ENCODE results near the gene EID2.

The EID2 gene

DNA sequence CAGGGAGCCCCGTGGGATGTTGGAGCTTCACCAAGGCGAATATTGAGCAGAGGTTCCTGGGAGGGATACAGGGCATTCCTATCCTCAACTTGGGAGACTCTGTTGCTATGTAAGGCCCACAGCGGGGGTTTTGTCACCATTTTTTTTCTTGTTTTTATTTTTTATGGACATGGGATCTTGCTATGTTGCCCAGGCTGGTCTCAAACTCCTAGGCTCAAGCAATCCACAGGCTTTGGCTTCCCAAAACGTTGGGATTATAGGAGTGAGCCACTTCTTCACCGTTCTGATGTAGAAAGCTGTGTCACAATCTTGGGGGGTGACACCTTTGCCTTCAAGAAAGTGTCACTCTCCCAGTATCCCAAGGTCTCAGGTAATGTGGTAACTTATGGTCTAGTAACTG is 38.6 kb downstream of the EID2 start:
- no peak for DNase-seq (ENCODE audit: low read depth)

DNA sequence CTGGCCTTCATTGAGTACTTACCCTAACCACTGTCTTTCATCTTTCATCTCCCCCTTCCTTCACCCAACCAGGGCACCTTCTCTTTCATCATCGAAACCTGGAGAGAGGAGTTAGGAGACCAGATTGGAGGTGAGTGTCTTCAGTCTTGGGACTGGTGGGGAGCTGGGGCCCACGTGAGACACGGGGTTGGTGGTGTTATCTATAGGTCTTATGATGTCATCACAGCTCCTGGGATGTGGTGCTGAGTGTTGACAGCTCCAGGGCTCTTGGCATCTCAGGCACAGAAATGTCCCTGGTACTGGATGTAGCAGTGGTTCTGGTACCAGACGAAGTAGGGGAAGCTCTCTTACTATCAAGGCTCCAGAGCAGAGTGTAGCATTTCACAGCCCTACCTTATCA is 39.4 kb downstream of the EID2 start:
- DNase-seq (ENCODE audit: low read depth) = no peak

DNA sequence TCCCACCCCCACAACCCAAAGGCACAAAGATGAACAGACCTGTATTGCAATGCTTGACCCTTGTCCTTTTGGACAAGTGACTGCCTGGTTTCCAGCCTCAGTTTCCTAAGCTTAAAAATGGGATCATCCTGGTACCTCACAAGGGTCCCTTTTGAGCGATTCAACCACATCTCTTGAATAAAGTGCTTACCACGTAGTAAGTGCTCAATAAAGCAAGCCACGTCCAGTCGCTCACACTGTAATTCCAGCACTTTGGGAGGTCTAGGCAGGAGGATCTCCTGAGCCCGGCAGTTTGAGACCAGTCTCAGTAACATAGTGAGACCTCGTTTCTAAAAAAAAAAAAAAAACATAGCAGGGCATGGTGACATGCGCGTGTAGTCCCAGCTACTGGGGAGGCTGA is 40.0 kb downstream of the EID2 start:
- DNase-seq (ENCODE audit: low read depth) = no peak

DNA sequence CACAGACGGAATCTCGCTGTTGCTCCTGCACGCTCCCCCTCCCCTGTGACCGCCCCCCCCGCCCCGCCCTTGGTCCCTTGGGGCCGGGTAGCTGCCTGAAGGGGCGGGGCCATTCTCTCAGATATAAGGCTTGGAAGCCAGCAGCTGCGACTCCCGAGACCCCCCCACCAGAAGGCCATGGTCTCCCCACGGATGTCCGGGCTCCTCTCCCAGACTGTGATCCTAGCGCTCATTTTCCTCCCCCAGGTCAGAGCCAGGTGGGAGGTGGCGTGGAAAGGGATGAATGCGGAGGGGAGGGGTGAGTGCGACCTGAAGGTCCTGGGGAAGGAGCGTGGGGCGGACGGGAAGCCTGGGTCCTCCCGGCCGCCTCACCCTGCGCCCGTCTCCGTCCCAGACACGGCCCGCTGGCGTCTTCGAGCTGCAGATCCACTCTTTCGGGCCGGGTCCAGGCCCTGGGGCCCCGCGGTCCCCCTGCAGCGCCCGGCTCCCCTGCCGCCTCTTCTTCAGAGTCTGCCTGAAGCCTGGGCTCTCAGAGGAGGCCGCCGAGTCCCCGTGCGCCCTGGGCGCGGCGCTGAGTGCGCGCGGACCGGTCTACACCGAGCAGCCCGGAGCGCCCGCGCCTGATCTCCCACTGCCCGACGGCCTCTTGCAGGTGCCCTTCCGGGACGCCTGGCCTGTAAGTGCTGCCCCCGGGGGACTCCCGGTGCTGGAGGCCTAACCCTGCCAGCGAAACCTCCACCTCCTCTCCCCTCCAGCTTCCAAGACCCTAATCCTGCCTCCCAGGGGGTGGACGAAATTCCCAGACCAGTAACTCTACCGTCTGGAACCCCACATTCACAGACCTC is 40.9 kb downstream of the EID2 start, which contains the start of gene DLL3:
Gene DLL3 (plus strand): TSS at position 150 of the 845 bp plus-strand sequence. CDS start 28 bp downstream, at position 178.
- DNase-seq (ENCODE audit: low read depth) = no peak

DNA sequence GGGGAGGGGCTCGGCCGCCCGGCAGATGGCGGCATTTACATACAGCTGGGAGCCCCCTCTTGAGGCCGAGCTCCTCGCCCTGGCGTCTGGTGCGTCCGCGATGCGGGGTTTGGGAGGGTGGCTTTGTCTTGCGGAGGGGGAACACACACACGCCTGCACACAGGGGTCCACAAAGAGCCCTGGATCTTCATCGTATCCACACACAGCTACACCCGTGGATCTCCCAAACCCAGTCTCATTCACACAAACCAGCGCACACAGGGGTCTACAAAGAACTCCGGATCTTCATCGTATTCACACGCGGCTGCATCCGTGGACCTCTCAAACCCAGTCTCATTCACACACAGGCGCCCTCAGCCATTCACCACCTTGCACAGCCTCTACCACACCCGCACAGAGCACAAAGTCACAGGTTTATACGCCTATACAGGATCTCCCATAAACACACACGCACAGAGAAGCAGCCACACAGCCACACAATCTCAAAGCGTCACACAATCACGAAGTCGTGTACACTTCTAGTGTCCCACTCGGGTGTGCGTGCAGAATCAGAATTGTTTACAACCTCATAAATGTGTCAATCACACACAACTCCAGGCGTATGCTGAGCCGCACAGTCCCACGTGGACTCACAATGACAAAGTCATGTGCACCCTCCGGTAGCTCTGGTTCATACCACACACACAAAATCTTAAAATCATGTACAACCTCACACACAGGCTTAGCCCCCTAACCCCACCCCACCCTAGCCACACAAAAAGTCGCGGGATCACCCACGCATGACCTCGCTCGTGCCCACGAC is 41.8 kb downstream of the EID2 start:
- no peak for DNase-seq (ENCODE audit: low read depth)

DNA sequence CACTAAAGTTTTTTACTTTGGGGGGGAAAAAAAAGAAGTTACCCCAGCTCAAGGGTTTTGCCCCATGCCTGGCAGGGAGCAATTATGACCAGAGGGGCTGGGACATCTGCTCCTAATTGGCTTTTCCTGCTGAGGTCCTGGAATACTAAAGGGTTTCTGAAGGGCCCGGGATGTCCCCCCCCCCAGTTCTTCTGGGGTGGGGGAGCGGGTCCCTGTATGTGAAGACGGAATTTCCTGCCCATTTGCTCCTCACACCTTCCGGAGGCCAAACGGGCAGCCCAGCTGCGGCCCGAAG is 42.3 kb downstream of the EID2 start:
- DNase-seq (ENCODE audit: low read depth) = no peak

DNA sequence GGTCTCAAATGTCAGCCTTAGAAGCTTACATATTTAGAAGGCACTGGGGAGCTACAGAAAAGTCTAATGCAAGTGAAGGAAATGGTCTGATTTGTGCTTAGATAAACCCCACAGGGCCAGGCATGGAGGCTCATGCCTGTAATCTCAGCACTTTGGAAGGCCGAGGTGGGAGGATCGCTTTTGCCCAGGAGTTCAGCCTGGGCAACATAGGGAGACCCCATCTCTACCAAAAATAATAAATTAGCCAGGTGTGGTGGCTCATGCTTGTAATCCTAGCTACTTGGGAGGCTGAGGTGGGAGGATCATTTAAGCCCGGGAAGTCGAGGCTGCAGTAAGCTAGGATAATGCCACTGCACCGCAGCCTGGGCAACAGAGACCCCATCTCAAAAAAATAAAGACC is 43.9 kb downstream of the EID2 start:
- no peak for DNase-seq (ENCODE audit: low read depth)

DNA sequence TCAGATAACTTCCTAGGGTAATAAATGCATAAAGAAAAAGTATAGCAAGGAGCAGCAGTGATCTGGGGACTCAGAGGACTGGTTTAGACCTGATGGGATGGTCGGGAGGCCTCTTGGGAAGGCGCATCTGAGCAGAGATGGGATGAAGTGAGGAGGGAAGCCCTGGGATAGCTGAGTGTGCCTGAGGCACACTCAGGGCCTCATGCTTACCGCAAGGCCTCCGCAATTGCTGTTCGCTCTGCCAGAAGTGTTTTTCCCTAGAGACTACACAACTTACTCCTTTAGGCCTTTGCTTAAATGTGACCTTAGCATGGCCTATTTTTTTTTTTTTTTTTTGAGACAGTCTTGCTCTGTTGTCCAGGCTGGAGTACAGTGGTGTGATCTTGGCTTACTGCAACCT is 45.3 kb downstream of the EID2 start:
- no peak for DNase-seq (ENCODE audit: low read depth)

DNA sequence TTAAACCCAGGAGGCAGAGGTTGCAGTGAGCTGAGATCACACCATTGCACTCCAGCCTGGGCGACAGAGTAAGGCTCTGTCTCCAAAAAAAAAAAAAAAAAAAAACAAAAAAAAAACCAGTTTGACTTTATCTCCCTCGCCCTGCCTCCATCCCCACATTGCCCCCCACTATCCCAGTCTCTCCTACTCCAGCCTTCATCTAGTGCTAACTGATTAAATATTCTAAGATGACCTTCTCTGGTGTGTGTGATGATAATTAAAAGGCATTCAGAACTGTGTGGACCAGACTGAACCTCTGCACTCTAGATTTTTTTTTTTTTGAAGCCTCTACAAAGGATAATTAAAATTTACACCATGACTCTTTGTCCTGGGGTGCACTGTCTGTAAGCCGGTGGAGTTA is 47.2 kb downstream of the EID2 start:
- no peak for DNase-seq (ENCODE audit: low read depth)

DNA sequence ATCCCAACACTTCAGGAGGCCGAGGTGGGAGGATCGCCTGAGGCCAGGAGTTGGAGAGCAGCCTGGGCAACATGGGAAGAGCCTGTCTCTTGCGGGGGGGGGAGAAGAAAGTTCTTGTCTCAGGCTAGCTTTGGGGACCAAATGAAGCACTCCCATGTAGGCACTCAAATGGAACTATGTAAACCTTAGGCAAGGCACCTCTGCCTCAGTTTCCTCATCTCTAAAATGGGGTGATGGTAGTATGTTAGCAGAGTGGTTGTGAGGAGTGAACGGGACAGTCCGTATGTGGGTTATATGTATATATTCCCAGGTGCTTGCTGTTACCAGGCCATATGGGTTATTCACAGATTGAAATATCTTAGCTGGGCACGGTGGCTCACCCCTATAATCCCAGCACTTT is 47.7 kb downstream of the EID2 start:
- DNase-seq (ENCODE audit: low read depth) = no peak

DNA sequence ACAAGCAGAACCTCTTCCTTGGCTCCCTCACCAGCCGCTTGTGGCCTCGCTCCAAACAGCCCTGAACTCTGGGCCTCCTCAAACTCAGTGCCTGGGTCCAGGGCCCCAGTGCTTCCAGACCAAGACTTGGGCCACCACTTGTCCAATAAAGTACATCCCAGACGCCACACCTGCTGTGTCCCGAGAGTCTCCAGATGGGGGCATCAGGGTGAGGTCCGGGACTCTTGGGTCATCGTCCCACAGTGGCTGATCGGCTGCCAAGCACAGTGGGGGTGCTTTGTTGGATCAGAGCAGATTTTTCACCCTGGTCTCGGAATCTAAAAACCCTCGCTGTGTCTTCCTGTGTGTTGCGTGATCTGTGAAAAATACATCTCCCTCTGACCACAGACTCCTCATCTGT is 50.2 kb downstream of the EID2 start:
- DNase-seq (ENCODE audit: low read depth) = no peak
